H9 (cell line): ENCODE measurements around the gene KIF1A. TPM values are rescaled to one million over a fixed set of nuclear protein-coding genes. Genes with fewer than 3 reads are reported as not detected.

Experiments used
- DNase-seq: peaks from one replicate; pipeline ENCODE4 v3.0.0-alpha.2; 2017
- H2AFZ ChIP-seq: one replicate; pipeline ENCODE4 v1.6.1; 2013; ENCODE audit warnings: mild to moderate bottlenecking, low read length, control low read depth, moderate library complexity
- H2AK5ac ChIP-seq: 2 replicates; pipeline ENCODE4 v1.6.1; 2013; ENCODE audit warnings: low read length, control low read depth, mixed read lengths; ENCODE audit not compliant: insufficient read length
- H2BK120ac ChIP-seq: one replicate; pipeline ENCODE4 v1.6.1; 2013; ENCODE audit warnings: low read depth, mild to moderate bottlenecking, low read length, control low read depth, inconsistent platforms; ENCODE audit not compliant: poor library complexity, severe bottlenecking
- H2BK12ac ChIP-seq: 2 replicates; pipeline ENCODE4 v1.6.1; 2013; ENCODE audit warnings: low read length, control low read depth, mixed read lengths, low read depth; ENCODE audit not compliant: insufficient read length
- H2BK15ac ChIP-seq: 2 replicates; pipeline ENCODE4 v1.6.1; 2013; ENCODE audit warnings: low read depth, low read length, control low read depth
- H2BK20ac ChIP-seq: one replicate; pipeline ENCODE4 v1.6.1; 2013; ENCODE audit warnings: low read depth, mild to moderate bottlenecking, low read length, control low read depth, inconsistent platforms; ENCODE audit not compliant: poor library complexity, severe bottlenecking
- H2BK5ac ChIP-seq: 2 replicates; pipeline ENCODE4 v1.6.1; 2013; ENCODE audit warnings: low read length, control low read depth, mixed read lengths; ENCODE audit not compliant: insufficient read length
- H3K14ac ChIP-seq: 2 replicates; pipeline ENCODE4 v1.6.1; 2013; ENCODE audit warnings: low read length, control low read depth; ENCODE audit not compliant: insufficient read depth
- H3K18ac ChIP-seq: 2 replicates; pipeline ENCODE4 v1.6.1; 2013; ENCODE audit warnings: low read depth, mild to moderate bottlenecking, mixed read lengths, low read length, control low read depth; ENCODE audit not compliant: insufficient read length
- H3K23ac ChIP-seq: 2 replicates; pipeline ENCODE4 v1.6.1; 2013; ENCODE audit warnings: low read length, control low read depth, mixed read lengths, low read depth; ENCODE audit not compliant: insufficient read length
- H3K23me2 ChIP-seq: 2 replicates; pipeline ENCODE4 v1.6.1; 2013; ENCODE audit warnings: low read depth, mild to moderate bottlenecking, mixed read lengths, low read length, control low read depth; ENCODE audit not compliant: insufficient read length, poor library complexity, severe bottlenecking
- H3K27ac ChIP-seq: 2 replicates; pipeline ENCODE4 v1.5.1; 2013; ENCODE audit warnings: low read length, control low read depth, mixed read lengths, low read depth; ENCODE audit not compliant: insufficient read length
- H3K27me3 ChIP-seq: 2 replicates; pipeline ENCODE4 v1.6.1; 2013; ENCODE audit warnings: low read length, control low read depth, inconsistent platforms; ENCODE audit not compliant: insufficient read depth
- H3K4ac ChIP-seq: 2 replicates; pipeline ENCODE4 v1.6.1; 2013; ENCODE audit warnings: low read depth, mild to moderate bottlenecking, control low read depth, inconsistent platforms, low read length, moderate library complexity
- H3K4me1 ChIP-seq: 2 replicates; pipeline ENCODE4 v1.6.1; 2013; ENCODE audit warnings: low read length, control low read depth, inconsistent platforms; ENCODE audit not compliant: insufficient read depth
- H3K4me2 ChIP-seq: 2 replicates; pipeline ENCODE4 v1.6.1; 2013; ENCODE audit warnings: low read length, control low read depth, mixed read lengths; ENCODE audit not compliant: insufficient read length, insufficient read depth
- H3K56ac ChIP-seq: 2 replicates; pipeline ENCODE4 v1.6.1; 2013; ENCODE audit warnings: low read depth, mild to moderate bottlenecking, mixed read lengths, low read length, control low read depth; ENCODE audit not compliant: insufficient read length
- H3K79me1 ChIP-seq: 2 replicates; pipeline ENCODE4 v1.6.1; 2013; ENCODE audit warnings: low read depth, mild to moderate bottlenecking, moderate library complexity, low read length, control low read depth, inconsistent platforms; ENCODE audit not compliant: insufficient read depth, poor library complexity, severe bottlenecking
- H3K79me2 ChIP-seq: 2 replicates; pipeline ENCODE4 v1.6.1; 2013; ENCODE audit warnings: low read length, control low read depth, inconsistent platforms; ENCODE audit not compliant: insufficient read depth
- H3K9ac ChIP-seq: 2 replicates; pipeline ENCODE4 v1.6.1; 2013; ENCODE audit warnings: low read length, control low read depth, mixed read lengths; ENCODE audit not compliant: insufficient read length; ENCODE audit errors: extremely low read depth
- H3K9me3 ChIP-seq: one replicate; pipeline ENCODE4 v1.6.1; 2013; ENCODE audit warnings: low read depth, low read length, inconsistent platforms; ENCODE audit not compliant: control insufficient read depth
- H3T11ph ChIP-seq: one replicate; pipeline ENCODE4 v1.6.1; 2013; ENCODE audit warnings: mild to moderate bottlenecking, low read length, control low read depth, inconsistent platforms
- H4K20me1 ChIP-seq: one replicate; pipeline ENCODE4 v1.6.1; 2013; ENCODE audit not compliant: control insufficient read depth, insufficient read length, insufficient read depth
- H4K5ac ChIP-seq: 2 replicates; pipeline ENCODE4 v1.6.1; 2013; ENCODE audit warnings: low read depth, mild to moderate bottlenecking, mixed read lengths, low read length, control low read depth; ENCODE audit not compliant: insufficient read length
- H4K8ac ChIP-seq: replicated peaks from 2 replicates; pipeline ENCODE4 v1.6.1; 2013; ENCODE audit warnings: low read length, control low read depth, mixed read lengths, low read depth; ENCODE audit not compliant: insufficient read length
- H4K91ac ChIP-seq: 2 replicates; pipeline ENCODE4 v1.6.1; 2013; ENCODE audit warnings: low read depth, mild to moderate bottlenecking, moderate library complexity, mixed read lengths, low read length, control low read depth; ENCODE audit not compliant: insufficient read length
- H3K27ac Mint-ChIP-seq, 3 experiments: 2 replicates in 2 of 3; 3 replicates in 1 of 3; pipeline ENCODE4 v1.8.0; 2020 to 2021; ENCODE audit warnings: mixed read lengths in 3 of 3, mild to moderate bottlenecking in 1 of 3, moderate library complexity in 1 of 3
- H3K27me3 Mint-ChIP-seq: 2 replicates; pipeline ENCODE4 v1.8.0; 2021; ENCODE audit warnings: low read depth, mild to moderate bottlenecking, moderate library complexity, mixed read lengths
- H3K36me3 Mint-ChIP-seq, 3 experiments: 2 replicates in 2 of 3; 3 replicates in 1 of 3; pipeline ENCODE4 v1.8.0; 2020 to 2021; ENCODE audit warnings: low read depth in 3 of 3, mixed read lengths in 3 of 3; ENCODE audit not compliant: insufficient read depth in 1 of 3
- H3K4me1 Mint-ChIP-seq, 2 experiments: 2 replicates each; pipeline ENCODE4 v1.8.0; 2020; ENCODE audit warnings: mixed read lengths in 2 of 2
- H3K4me3 Mint-ChIP-seq, 2 experiments: 2 replicates in 1 of 2; 3 replicates in 1 of 2; pipeline ENCODE4 v1.8.0; 2020 to 2021; ENCODE audit warnings: mild to moderate bottlenecking in 2 of 2, mixed read lengths in 2 of 2, moderate library complexity in 1 of 2
- H3K9me3 Mint-ChIP-seq, 2 experiments: 2 replicates in 1 of 2; 3 replicates in 1 of 2; pipeline ENCODE4 v1.8.0; 2020; ENCODE audit warnings: mild to moderate bottlenecking in 2 of 2, mixed read lengths in 2 of 2, moderate library complexity in 1 of 2
- WGBS: extraction: QIAGEN DNeasy Blood & Tissue Kit; methylation state at CpG from one replicate; pipeline ENCODE4 v1.1.7; 2013; ENCODE audit warnings: missing lambda C conversion rate, low lambda C conversion rate, mixed read lengths; ENCODE audit not compliant: insufficient read length; ENCODE audit errors: extremely low coverage; 5-methylcytosine and 5-hydroxymethylcytosine counted together
- total RNA-seq: library from RNA; stranded (reverse); gene quantifications from 2 replicates; pipeline ENCODE4 v1.2.1, GENCODE V29; 2021
- TF ChIP-seq, protein P1 (sequence below): fragments of 200-600 bp; sonication (generic); conservative IDR thresholded peaks from 3 replicates; pipeline ENCODE4 v1.8.0; 2021; ENCODE audit warnings: antibody characterized with exemption, mild to moderate bottlenecking

KIF1A gene
- total RNA-seq, 1 experiment from 2014 or later: 204 TPM

DNA sequence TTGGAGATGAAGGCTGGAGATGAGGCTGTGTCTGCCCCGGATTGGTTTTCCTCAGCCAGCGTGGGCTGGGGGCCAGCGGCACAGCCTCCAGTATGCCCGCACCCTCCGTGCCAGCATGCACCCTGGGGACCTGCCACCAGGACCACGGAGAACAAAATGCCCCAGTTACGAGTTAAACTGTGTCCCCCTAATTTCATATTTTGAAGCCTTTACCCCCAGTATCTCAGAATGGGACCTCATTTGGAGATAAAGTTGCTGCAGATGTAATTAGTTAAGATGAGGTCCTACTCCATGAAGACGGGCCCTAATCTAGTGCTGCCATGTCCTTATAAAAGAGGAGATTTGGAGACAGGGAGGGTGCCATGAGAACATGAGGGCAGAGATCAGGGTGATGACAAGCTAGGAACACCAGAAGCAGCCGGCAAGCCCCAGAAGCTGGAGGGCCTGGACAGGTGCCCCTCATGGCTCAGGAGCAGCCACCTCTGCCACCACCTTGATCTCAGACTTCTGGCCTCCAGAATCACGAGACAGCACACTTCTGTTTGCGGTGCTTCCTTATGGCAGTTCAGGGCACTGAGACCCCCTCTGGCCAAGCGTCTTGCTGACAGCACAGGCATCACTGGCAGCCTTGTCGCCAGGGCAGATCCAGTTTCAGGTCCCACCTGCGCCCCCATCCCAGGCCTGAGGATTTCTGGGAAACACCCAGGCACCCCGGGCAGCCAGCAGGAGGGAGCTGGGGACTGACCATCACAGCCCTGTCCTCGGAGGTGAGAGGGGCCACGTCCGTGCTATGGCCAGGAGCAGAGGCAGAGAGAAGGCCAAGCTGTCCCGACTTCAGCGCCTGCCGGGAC lies 29.4 kb downstream of the KIF1A start:
- WGBS: no CpG with 5 or more reads among the region's 21 CpGs
- Histone ChIP-seq H4K8ac (no peak overlapping the region), H2BK5ac (no peak overlapping the region), H3K14ac (no peak overlapping the region; the same call in 1 of the 2 replicates), H3K18ac (no peak overlapping the region), H4K5ac (no peak overlapping the region), H3K9ac (no peak overlapping the region), H3K56ac (no peak overlapping the region), H2BK15ac (no peak overlapping the region), H4K20me1 (peaks cover 2% of the 10 kb centered on the region), H2AFZ (no peak overlapping the region), H3K27ac (no peak overlapping the region), H4K91ac (no peak overlapping the region), H2BK20ac (no peak overlapping the region), H3K4me2 (no peak overlapping the region), H3K23me2 (no peaks in the 10 kb centered on the region), H3K27me3 (no peaks in the 10 kb centered on the region), H3K4me1 (no peaks in the 10 kb centered on the region), H2BK12ac (no peak overlapping the region), H3K79me1 (peaks cover 10% of the 10 kb centered on the region), H3K4ac (no peak overlapping the region), H2BK120ac (no peak overlapping the region), H3K9me3 (no peaks in the 10 kb centered on the region), H3K23ac (no peak overlapping the region), H3K79me2 (peaks cover 2% of the 10 kb centered on the region; the same call in 1 of the 2 replicates), H3T11ph (no peak overlapping the region), H2AK5ac (no peak overlapping the region)
- TF ChIP-seq, protein P1, sequence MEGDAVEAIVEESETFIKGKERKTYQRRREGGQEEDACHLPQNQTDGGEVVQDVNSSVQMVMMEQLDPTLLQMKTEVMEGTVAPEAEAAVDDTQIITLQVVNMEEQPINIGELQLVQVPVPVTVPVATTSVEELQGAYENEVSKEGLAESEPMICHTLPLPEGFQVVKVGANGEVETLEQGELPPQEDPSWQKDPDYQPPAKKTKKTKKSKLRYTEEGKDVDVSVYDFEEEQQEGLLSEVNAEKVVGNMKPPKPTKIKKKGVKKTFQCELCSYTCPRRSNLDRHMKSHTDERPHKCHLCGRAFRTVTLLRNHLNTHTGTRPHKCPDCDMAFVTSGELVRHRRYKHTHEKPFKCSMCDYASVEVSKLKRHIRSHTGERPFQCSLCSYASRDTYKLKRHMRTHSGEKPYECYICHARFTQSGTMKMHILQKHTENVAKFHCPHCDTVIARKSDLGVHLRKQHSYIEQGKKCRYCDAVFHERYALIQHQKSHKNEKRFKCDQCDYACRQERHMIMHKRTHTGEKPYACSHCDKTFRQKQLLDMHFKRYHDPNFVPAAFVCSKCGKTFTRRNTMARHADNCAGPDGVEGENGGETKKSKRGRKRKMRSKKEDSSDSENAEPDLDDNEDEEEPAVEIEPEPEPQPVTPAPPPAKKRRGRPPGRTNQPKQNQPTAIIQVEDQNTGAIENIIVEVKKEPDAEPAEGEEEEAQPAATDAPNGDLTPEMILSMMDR: no peak
- Mint-ChIP-seq H3K36me3 (peaks cover 19 to 60% (median 57%) of the 10 kb centered on the region in 3 experiments), H3K27ac (peak overlapping the region in 1 of 3 experiments; percentile 44; a peak in 1 of 7 replicates), H3K4me1 (peaks cover 11 to 21% of the 10 kb centered on the region in 2 experiments), H3K4me3 (no peak overlapping the region), H3K27me3 (no peaks in the 10 kb centered on the region), H3K9me3 (no peaks in the 10 kb centered on the region)
- DNase-seq: no peak
